SU-DHL-6 (cell line): ENCODE data around the gene RGS1.

Experiments used
- CTCF ChIP-seq: fragments of 200-600 bp; sonication (generic); IDR thresholded peaks from one replicate; pipeline ENCODE4 v1.5.1; 2017; ENCODE audit warnings: antibody characterized with exemption, mild to moderate bottlenecking, low read length, moderate library complexity; ENCODE audit not compliant: insufficient read depth, poor library complexity, severe bottlenecking
- EZH2phosphoT487 ChIP-seq: fragments of 200-600 bp; sonication (generic), shearing (Covaris generic); conservative IDR thresholded peaks from 2 replicates; pipeline ENCODE4 v1.6.1; 2018; ENCODE audit warnings: mild to moderate bottlenecking, antibody characterized with exemption, low read length, moderate library complexity, mixed read lengths

- TF ChIP-seq CTCF (peak; percentile 50), EZH2phosphoT487 (no peak)
Measured at GRCh38 chr1:192610112-192610889, 34.7 kb downstream of the RGS1 start.
